ENCODE results near the gene COPZ2.

The COPZ2 gene

GRCh38 chr17:48001197-48001596 is 36.4 kb downstream of the COPZ2 start:
- no peak for TF ChIP-seq CTCF (IDR thresholded peaks at IDR 0.05; ENCODE audit: low read depth, low read length, missing control alignments)
- DNase-seq (ENCODE audit: low read depth) = no peak
- no peak overlapping the region for H3K4me3 ChIP-seq (ENCODE audit: low read depth, low read length)

DNA sequence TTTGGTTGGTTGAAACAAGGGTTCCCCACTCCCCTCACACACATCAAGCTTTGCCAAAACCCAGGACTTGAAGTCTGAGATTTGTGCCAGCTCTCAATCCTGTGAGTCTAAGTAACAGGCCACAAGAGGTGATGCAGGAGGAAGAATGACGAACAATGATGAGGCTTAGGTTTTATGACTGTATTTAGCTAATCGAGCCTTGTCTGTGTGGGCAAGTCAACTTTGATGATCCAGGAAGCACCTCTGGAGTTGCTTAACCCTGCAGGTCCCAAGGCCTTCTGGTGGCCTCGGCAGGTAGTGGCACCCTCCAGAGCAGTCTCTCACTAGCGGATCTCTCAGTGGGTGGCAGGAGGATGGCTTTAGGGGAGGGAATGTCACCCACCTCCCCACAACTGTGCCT is 38.0 kb downstream of the COPZ2 start:
- no peak for TF ChIP-seq CTCF (IDR thresholded peaks at IDR 0.05; ENCODE audit: low read depth, low read length, missing control alignments)
- H3K4me3 ChIP-seq (ENCODE audit: low read depth, low read length) = no peak overlapping the region
- no peak for DNase-seq (ENCODE audit: low read depth)

GRCh38 chr17:47998044-47998443 is 39.6 kb downstream of the COPZ2 start:
- H3K4me3 ChIP-seq (ENCODE audit: low read depth, low read length) = no peak overlapping the region
- TF ChIP-seq CTCF (IDR thresholded peaks at IDR 0.05; ENCODE audit: low read depth, low read length, missing control alignments) = no peak
- DNase-seq (ENCODE audit: low read depth) = no peak

GRCh38 chr17:47997586-47997985 is 40.0 kb downstream of the COPZ2 start:
- DNase-seq (ENCODE audit: low read depth) = no peak

GRCh38 chr17:47996201-47996600 is 41.4 kb downstream of the COPZ2 start:
- H3K4me3 ChIP-seq (ENCODE audit: low read depth, low read length) = no peak overlapping the region
- no peak for TF ChIP-seq CTCF (IDR thresholded peaks at IDR 0.05; ENCODE audit: low read depth, low read length, missing control alignments)
- DNase-seq (ENCODE audit: low read depth) = no peak

More at GRCh38 chr17:47997586-47997985, 40.0 kb downstream of the COPZ2 start:
- no peak overlapping the region for H3K4me3 ChIP-seq (ENCODE audit: low read depth, low read length)
- TF ChIP-seq CTCF (IDR thresholded peaks at IDR 0.05; ENCODE audit: low read depth, low read length, missing control alignments) = no peak

- no peak overlapping the region for H3K4me3 ChIP-seq (ENCODE audit: low read depth, low read length)
- DNase-seq (ENCODE audit: low read depth) = no peak
Measured at GRCh38 chr17:47995241-47995935, 42.2 kb downstream of the COPZ2 start.

More at GRCh38 chr17:47995241-47995935, 42.2 kb downstream of the COPZ2 start:
- no peak for TF ChIP-seq CTCF (IDR thresholded peaks at IDR 0.05; ENCODE audit: low read depth, low read length, missing control alignments)
